HepG2 (cell line): ENCODE results near the gene SLC25A10. TPM values are rescaled to one million over a fixed set of nuclear protein-coding genes. Genes with fewer than 3 reads are reported as not detected.
A peak's percentile ranks its signal among the peaks of the same experiment; 100 is the strongest.

Experiments used
- ARHGAP35 ChIP-seq: sonication (generic); formaldehyde crosslinking; IDR thresholded peaks from 2 replicates; pipeline ENCODE4 v1.9.0; 2022; ENCODE audit warnings: mild to moderate bottlenecking, inconsistent platforms, moderate library complexity, missing genetic modification reagents, borderline replicate concordance
- ARNT ChIP-seq: fragments of 450-650 bp; IDR thresholded peaks from 2 replicates; pipeline ENCODE4 v1.6.1; 2017
- BRD4 ChIP-seq: sonication (generic); formaldehyde crosslinking; IDR thresholded peaks from 2 replicates; pipeline ENCODE4 v1.4.0; 2020; ENCODE audit warnings: missing genetic modification reagents
- CEBPB ChIP-seq: IDR thresholded peaks from 2 replicates; pipeline ENCODE4 v1.6.1; 2011; ENCODE audit warnings: low read depth, low read length, improper control_type of control experiment, borderline replicate concordance
- CHD2 ChIP-seq: IDR thresholded peaks from 2 replicates; pipeline ENCODE4 v1.6.1; 2011; ENCODE audit warnings: low read depth, low read length, improper control_type of control experiment
- FOSL1 ChIP-seq: sonication (generic); formaldehyde crosslinking; IDR thresholded peaks from 2 replicates; pipeline ENCODE4 v1.9.0; 2021; ENCODE audit warnings: missing genetic modification reagents, borderline replicate concordance
- KLF12 ChIP-seq: sonication (generic); formaldehyde crosslinking; IDR thresholded peaks from 2 replicates; pipeline ENCODE4 v1.4.0; 2020; ENCODE audit warnings: missing genetic modification reagents, borderline replicate concordance
- MED1 ChIP-seq: sonication (generic); formaldehyde crosslinking; IDR thresholded peaks from 2 replicates; pipeline ENCODE4 v1.4.0; 2020; ENCODE audit warnings: missing genetic modification reagents
- MEIS2 ChIP-seq: sonication (generic); formaldehyde crosslinking; IDR thresholded peaks from 2 replicates; pipeline ENCODE4 v1.9.0; 2021; ENCODE audit warnings: mild to moderate bottlenecking, missing genetic modification reagents
- NFRKB ChIP-seq: fragments of 450-650 bp; IDR thresholded peaks from 2 replicates; pipeline ENCODE4 v1.6.1; 2017
- SIX1 ChIP-seq: sonication (generic); formaldehyde crosslinking; IDR thresholded peaks from 2 replicates; pipeline ENCODE4 v1.4.0; 2020; ENCODE audit warnings: missing genetic modification reagents, borderline replicate concordance
- SPEN ChIP-seq: sonication (generic); formaldehyde crosslinking; IDR thresholded peaks from 2 replicates; pipeline ENCODE4 v1.5.1; 2020; ENCODE audit warnings: low read depth, mild to moderate bottlenecking, missing genetic modification reagents
- TP53 ChIP-seq: sonication (generic); formaldehyde crosslinking; conservative IDR thresholded peaks from 2 replicates; pipeline ENCODE4 v1.4.0; 2020; ENCODE audit warnings: missing genetic modification reagents
- ZBTB10 ChIP-seq: sonication (generic); formaldehyde crosslinking; IDR thresholded peaks from 2 replicates; pipeline ENCODE4 v1.4.0; 2020; ENCODE audit warnings: missing genetic modification reagents, borderline replicate concordance
- ZNF124 ChIP-seq: sonication (generic); formaldehyde crosslinking; IDR thresholded peaks from 2 replicates; pipeline ENCODE4 v1.4.0; 2020; ENCODE audit warnings: missing genetic modification reagents
- ZNF230 ChIP-seq: sonication (generic); formaldehyde crosslinking; IDR thresholded peaks from 2 replicates; pipeline ENCODE4 v1.4.0; 2020; ENCODE audit warnings: mild to moderate bottlenecking, missing genetic modification reagents
- ZNF333 ChIP-seq: sonication (generic); formaldehyde crosslinking; IDR thresholded peaks from 2 replicates; pipeline ENCODE4 v1.4.0; 2020; ENCODE audit warnings: mild to moderate bottlenecking, missing genetic modification reagents, borderline replicate concordance
- ZNF510 ChIP-seq: sonication (generic); formaldehyde crosslinking; IDR thresholded peaks from 2 replicates; pipeline ENCODE4 v1.4.0; 2020; ENCODE audit warnings: low read depth, mild to moderate bottlenecking, missing genetic modification reagents
- ZNF546 ChIP-seq: sonication (generic); formaldehyde crosslinking; conservative IDR thresholded peaks from 2 replicates; pipeline ENCODE4 v1.8.1; 2023; ENCODE audit warnings: mild to moderate bottlenecking, missing genetic modification reagents
- ZNF576 ChIP-seq: sonication (generic); formaldehyde crosslinking; IDR thresholded peaks from 2 replicates; pipeline ENCODE4 v1.4.0; 2020; ENCODE audit warnings: mild to moderate bottlenecking, missing genetic modification reagents
- ZNF678 ChIP-seq: sonication (generic); formaldehyde crosslinking; IDR thresholded peaks from 2 replicates; pipeline ENCODE4 v1.4.0; 2020; ENCODE audit warnings: mild to moderate bottlenecking, missing genetic modification reagents
- ZNF691 ChIP-seq: sonication (generic); formaldehyde crosslinking; IDR thresholded peaks from 2 replicates; pipeline ENCODE4 v1.4.0; 2020; ENCODE audit warnings: missing genetic modification reagents, low read depth, mild to moderate bottlenecking, borderline replicate concordance
- ZNF773 ChIP-seq: sonication (generic); formaldehyde crosslinking; IDR thresholded peaks from 2 replicates; pipeline ENCODE4 v1.4.0; 2020; ENCODE audit warnings: missing genetic modification reagents, borderline replicate concordance
- ZSCAN31 ChIP-seq: sonication (generic); formaldehyde crosslinking; IDR thresholded peaks from 2 replicates; pipeline ENCODE4 v1.5.0; 2020; ENCODE audit warnings: low read depth, mild to moderate bottlenecking, missing genetic modification reagents
- polyA plus RNA-seq, 8 experiments: library from polyadenylated mRNA; depleted of rRNA in 3 of 8; stranded (reverse) in 7 of 8; unstranded in 1 of 8; fragments of >200 nt; fragmentation: Illumina TruSeq in 4 of 8; extraction: Trizol in 4 of 8; gene quantifications; 2 replicates each; pipeline versions ENCODE4 v1.2.1 to v1.2.3, GENCODE V29; 2011 to 2016; ENCODE audit warnings: low read depth in 4 of 8, missing spikeins in 1 of 8, mixed read lengths in 1 of 8; ENCODE audit not compliant: insufficient read depth in 1 of 8
- total RNA-seq, 5 experiments: library from RNA; depleted of rRNA; stranded (reverse); fragments of >200 nt; fragmentation: Illumina TruSeq; extraction: Trizol; gene quantifications; 2 replicates each; pipeline ENCODE4 v1.2.3, GENCODE V29; 2016; ENCODE audit warnings: low read depth in 1 of 5

Gene SLC25A10
- total and polyA plus RNA-seq, 2 of the 13 experiments (the other 11 are each of a cell fraction or from before 2014, with no cell fraction given), result 46.5 to 140 TPM

GRCh38 chr17:81683584-81684441 is 28.3 kb upstream of the SLC25A10 start, which contains the start of the genes ARL16 and HGS (continued):
- TF ChIP-seq MED1, result peak; percentile 38; the same call in 1 of the 2 replicates
- peak; percentile 87 for TF ChIP-seq SPEN
- peak; percentile 84; the same call in 1 of the 2 replicates for TF ChIP-seq TP53
- peak; percentile 66; the same call in 1 of the 2 replicates for TF ChIP-seq BRD4
- TF ChIP-seq ZNF576, result no peak
- TF ChIP-seq MEIS2 (CRISPR knock-in tag), result peak; percentile 67
- no peak for TF ChIP-seq CEBPB
- peak; percentile 87; the same call in 1 of the 2 replicates for TF ChIP-seq ZNF773
- TF ChIP-seq ARHGAP35 (CRISPR knock-in tag), result peak; percentile 19; the same call in 1 of the 2 replicates
- peak; percentile 47; the same call in 1 of the 2 replicates for TF ChIP-seq KLF12 (CRISPR knock-in tag)
- 0 out of 2 replicates have a peak, but pooled peaks have one; percentile 33 for TF ChIP-seq ZNF333 (CRISPR knock-in tag)
- 0 out of 2 replicates have a peak, but pooled peaks have one; percentile 53 for TF ChIP-seq ZNF124
- peak; percentile 43; the same call in 1 of the 2 replicates for TF ChIP-seq FOSL1 (CRISPR knock-in tag)
- peak; percentile 74; the same call in 1 of the 2 replicates for TF ChIP-seq ZNF510 (CRISPR knock-in tag)
- TF ChIP-seq ZNF691, result 0 out of 2 replicates have a peak, but pooled peaks have one; percentile 10
- TF ChIP-seq ZNF546 (CRISPR knock-in tag), result peak; percentile 96
- peak; percentile 82 for TF ChIP-seq CHD2
- no peak for TF ChIP-seq NFRKB
- TF ChIP-seq SIX1, result peak; percentile 7; the same call in 1 of the 2 replicates
- peak; percentile 31 for TF ChIP-seq ZNF230
- peak; percentile 83; the same call in 1 of the 2 replicates for TF ChIP-seq ZSCAN31 (CRISPR knock-in tag)
- TF ChIP-seq ZNF678 (CRISPR knock-in tag), result no peak
- TF ChIP-seq ZBTB10 (CRISPR knock-in tag), result peak; percentile 41; the same call in 1 of the 2 replicates
- no peak for TF ChIP-seq ARNT
